HG02798 (cell line): Measurements from ENCODE around the gene OR51B5.
A peak's percentile ranks its signal among the peaks of the same experiment; 100 is the strongest.
"Not testable (repeated sequence)": the region's sequence is repeated elsewhere in the genome, so short reads cannot be mapped to it uniquely, and the experiment has no call there.

Experiments used
- ATAC-seq: cut with Tn5 transposase; IDR thresholded peaks from one replicate; pipeline ENCODE4 v1.9.1; 2021; ENCODE audit warnings: mild to moderate bottlenecking; ENCODE audit not compliant: unreplicated experiment, poor library complexity

OR51B5 gene, protein sequence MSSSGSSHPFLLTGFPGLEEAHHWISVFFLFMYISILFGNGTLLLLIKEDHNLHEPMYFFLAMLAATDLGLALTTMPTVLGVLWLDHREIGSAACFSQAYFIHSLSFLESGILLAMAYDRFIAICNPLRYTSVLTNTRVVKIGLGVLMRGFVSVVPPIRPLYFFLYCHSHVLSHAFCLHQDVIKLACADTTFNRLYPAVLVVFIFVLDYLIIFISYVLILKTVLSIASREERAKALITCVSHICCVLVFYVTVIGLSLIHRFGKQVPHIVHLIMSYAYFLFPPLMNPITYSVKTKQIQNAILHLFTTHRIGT

DNA sequence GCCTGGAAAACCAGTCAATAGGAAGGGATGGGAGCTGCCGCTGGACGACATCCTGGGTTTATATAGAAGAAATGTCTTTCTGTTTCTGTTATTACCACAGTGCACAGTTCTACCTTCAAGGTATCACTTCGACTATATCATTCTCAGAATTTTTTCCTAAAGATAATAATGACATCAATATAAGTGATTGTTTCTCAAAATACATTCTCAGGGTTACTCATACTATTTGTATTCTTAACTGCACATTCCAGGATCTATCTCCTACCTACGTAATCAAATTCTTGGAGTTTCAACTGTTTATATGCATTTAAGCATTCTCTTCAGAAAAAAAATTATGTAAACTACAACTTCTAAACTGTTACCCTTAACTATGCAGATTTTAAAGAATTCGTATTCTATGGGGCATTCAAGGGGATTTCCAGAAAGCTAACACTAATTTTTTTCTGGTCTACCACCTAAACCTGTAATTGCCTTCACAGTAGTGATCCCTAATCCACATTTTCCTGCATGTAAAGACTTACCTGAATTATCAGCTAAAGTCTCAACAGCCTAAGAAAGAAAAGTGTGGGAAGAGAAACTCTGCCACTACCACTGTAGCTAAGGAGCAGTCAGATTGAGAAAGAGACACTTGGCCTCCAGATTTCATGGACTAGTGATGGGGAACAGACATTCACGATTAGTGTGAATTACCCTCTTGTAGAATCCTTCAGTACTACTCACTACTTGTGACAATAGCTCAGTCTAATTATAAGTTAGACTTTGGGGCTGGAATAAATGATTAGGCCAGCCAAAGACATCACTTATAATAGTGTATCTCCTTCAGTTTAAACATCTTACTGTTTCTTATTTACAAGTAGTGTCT is at the start of gene OR51B5:
TSS of gene OR51B5 (minus strand) at position 51 of the 862 bp plus-strand sequence. CDS start at position 51, 0 bp downstream.
- peak; percentile 30 for ATAC-seq

- no peak for ATAC-seq
Observed at GRCh38 chr11:5390210-5390609, 46.9 kb upstream of the OR51B5 start.

DNA sequence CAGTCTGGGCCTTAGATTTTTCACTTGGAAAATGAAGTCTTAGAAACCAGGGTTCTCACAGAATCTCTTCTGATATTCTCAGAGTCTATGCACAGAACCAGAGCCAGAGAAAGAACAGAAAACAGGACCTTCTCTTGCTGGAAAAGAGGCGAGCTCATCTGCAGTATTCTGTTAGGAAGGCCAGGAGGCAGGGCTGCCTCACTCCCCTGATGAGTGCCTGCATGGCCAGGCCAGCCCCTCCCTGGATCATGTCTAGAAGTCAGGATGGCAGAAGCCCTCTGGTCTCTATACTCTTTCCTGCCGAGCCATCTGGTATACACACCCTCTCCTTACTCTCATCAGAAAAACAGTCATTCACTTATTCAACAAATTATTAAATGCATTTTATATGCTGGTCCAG is 41.0 kb upstream of the OR51B5 start:
- no peak for ATAC-seq

DNA sequence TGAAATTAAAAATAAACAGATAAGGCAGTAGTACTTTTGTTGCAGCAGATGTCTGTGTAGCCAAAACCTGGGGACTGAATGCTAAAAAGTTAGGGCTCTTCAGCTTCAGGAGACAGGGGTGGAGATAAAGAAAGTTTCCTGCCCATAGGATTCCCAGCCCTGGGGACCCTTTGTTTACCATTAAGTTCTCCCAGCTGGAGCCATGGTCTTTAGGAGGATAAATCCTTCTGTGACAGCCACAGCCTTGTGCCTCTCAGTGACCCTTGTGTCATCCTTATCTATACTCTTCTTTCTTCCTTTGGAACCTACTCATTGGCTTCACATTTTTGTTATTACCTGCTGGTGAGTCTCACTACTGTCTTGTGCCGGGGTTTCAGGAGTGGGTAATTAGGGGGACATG is 40.3 kb upstream of the OR51B5 start, which contains the start of gene OR51M1:
TSS of gene OR51M1 (plus strand) at position 237 of the 400 bp plus-strand sequence. CDS start 5,587 bp downstream, outside the sequence.
- no peak for ATAC-seq

DNA sequence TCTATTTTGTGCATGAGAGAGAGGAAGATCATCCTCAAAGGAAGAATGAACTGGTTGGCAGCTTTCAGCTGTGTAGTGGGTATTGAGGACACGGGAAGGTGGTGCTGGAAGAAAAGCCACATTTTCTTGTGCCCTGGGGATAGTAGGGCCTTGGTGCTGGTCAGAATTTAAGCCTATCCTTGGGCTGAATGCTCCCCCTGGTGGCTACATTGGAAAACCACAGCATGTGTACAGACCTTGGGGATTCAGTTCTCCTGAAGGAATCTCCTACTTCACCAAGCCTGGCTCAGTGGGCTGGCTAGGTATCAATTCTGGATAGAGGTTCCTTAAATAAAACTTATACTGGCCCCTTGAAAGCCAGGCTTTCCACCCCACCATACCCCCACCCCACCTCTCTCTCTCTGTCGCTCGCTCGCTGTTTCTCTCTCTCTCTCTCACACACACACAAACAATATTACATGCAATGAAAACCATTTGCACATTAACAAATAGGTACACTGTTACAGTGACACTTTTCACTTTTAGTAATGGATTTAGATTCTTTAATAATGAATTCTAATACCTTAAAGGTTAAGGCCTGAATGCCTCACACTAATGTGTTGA is 37.5 kb upstream of the OR51B5 start:
- ATAC-seq: peak; percentile 91

GRCh38 chr11:5369789-5370188 is 26.5 kb upstream of the OR51B5 start:
- ATAC-seq: peak; percentile 61

- no peak for ATAC-seq
Observed at GRCh38 chr11:5368502-5369043, 25.2 kb upstream of the OR51B5 start.

- ATAC-seq: no peak
Observed at GRCh38 chr11:5367448-5368074, 24.2 kb upstream of the OR51B5 start.

GRCh38 chr11:5366856-5367255 is 23.5 kb upstream of the OR51B5 start:
- no peak for ATAC-seq

DNA sequence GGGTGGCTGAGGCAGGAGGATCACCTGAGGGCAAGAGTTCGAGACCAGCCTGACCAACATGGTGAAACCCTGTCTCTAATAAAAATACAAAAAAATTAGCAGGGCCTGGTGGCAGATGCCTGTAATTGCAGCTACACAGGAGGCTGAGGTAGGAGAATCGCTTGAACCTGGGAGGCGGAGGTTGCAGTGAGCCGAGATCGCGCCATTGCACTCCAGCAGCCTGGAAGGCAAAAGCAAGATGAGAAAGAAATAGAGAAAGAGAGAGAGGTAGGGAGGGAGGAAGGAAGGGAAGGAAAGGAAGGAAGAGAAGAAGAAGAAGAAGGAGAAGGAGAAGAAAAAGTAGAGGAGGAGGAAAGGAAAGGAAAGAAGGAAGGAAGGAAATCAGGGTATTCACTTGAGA is 23.0 kb upstream of the OR51B5 start:
- not testable (repeated sequence) for ATAC-seq

- ATAC-seq: no peak
Observed at GRCh38 chr11:5364214-5364613, 20.9 kb upstream of the OR51B5 start.

GRCh38 chr11:5363679-5364078 is 20.4 kb upstream of the OR51B5 start:
- no peak for ATAC-seq

- no peak for ATAC-seq
Observed at GRCh38 chr11:5362017-5362625, 18.8 kb upstream of the OR51B5 start.

GRCh38 chr11:5356031-5356430 is 12.7 kb upstream of the OR51B5 start:
- ATAC-seq: not testable (repeated sequence)

DNA sequence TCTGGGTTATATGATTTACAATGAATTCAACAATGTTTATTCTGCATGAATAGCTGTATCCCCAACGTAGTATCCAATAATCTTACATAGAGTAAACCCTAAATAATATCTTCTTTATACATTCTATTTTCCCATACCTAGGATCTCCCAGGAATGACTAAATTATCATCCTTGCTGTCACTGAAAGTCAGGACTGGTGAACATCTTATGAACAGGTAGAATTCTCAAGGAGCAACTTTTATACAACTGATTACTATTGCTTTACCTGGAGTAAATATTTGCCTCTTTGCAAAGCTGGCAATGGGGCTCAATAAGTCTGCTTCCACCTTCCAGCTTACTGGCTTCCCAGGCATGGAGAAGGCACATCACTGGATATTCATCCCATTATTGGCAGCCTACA is 7.9 kb upstream of the OR51B5 start, which contains the start of gene OR51B6:
TSS of gene OR51B6 (plus strand) at position 301 of the 400 bp plus-strand sequence. CDS start at position 301, 0 bp downstream.
- no peak for ATAC-seq

GRCh38 chr11:5349550-5349949 is 6.2 kb upstream of the OR51B5 start:
- ATAC-seq: no peak

- no peak for ATAC-seq
Observed at GRCh38 chr11:5348551-5349194, 5.3 kb upstream of the OR51B5 start.

- no peak for ATAC-seq
Observed at GRCh38 chr11:5345831-5346230, 2.5 kb upstream of the OR51B5 start.

DNA sequence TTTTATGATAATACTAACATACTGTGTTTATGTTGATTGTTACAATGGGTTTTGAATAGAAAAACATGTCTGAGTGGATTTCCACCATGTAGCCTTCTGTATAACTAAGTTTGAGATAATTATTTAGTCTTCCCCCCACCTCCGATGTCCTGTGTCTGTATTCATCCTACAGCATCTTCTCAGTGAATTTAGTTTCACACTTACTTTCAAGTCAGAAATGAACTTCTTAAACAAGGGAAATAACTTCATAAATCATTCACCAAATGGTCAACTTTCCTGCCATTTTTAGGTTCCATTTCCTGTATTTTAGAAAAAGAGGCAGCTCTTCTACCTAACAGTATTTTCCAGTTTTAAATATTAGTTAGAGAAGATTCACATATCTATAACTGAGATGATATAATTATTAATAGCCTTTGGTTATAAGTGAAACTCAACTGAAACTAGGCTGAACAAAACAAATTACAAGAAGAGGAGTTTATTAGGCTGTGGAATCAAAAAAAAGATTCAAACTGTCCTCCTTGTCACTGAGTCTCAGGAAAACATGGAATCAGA is 3.5 kb downstream of the OR51B5 start:
- ATAC-seq: peak; percentile 69
